Stomach (tissue), 4 donors: ENCODE measurements around the gene PDZRN3.

Experiments used
- CTCF ChIP-seq, 7 experiments: fragments of 450-650 bp in 4 of 7; fragments of 200-600 bp in 3 of 7; sonication (generic) in 3 of 7; IDR thresholded peaks; one replicate each; pipeline ENCODE4 v1.5.1; 2016 to 2019; ENCODE audit warnings: antibody characterized with exemption in 7 of 7, control low read depth in 2 of 7, mild to moderate bottlenecking in 1 of 7
- EP300 ChIP-seq: sonication (generic); formaldehyde crosslinking; IDR thresholded peaks from one replicate; pipeline ENCODE4 v1.6.1; 2017; ENCODE audit warnings: antibody characterized with exemption
- POLR2A ChIP-seq, 4 donors: fragments of 450-650 bp; IDR thresholded peaks; one replicate each; pipeline ENCODE4 v1.6.1; 2016; ENCODE audit warnings: antibody characterized with exemption in 4 of 4, control low read depth in 2 of 4, mild to moderate bottlenecking in 1 of 4, moderate library complexity in 1 of 4
- POLR2AphosphoS5 ChIP-seq, 3 donors: sonication (generic); formaldehyde crosslinking; IDR thresholded peaks; one replicate each; pipeline ENCODE4 v1.6.1; 2016; ENCODE audit warnings: antibody characterized with exemption in 3 of 3

GRCh38 chr3:73602170-73602569 is 22.6 kb downstream of the PDZRN3 start:
- TF ChIP-seq CTCF (IDR thresholded peaks at IDR 0.05), result no peak
- TF ChIP-seq POLR2AphosphoS5 (IDR thresholded peaks at IDR 0.05), result no peak
- no peak for TF ChIP-seq POLR2A (IDR thresholded peaks at IDR 0.05)
- TF ChIP-seq EP300, result no peak
